ENCODE measurements around the gene GAS7.

GRCh38 chr17:9918352-9918751, 280.1 kb downstream of the GAS7 start:
- TF ChIP-seq CTCF (IDR thresholded peaks at IDR 0.05) (no peak), POLR2A (IDR thresholded peaks at IDR 0.05) (no peak), EP300 (IDR thresholded peaks at IDR 0.05) (no peak), POLR2AphosphoS5 (IDR thresholded peaks at IDR 0.05) (no peak)
